Fibroblast of skin of right biceps (primary cell): ENCODE results near the gene TBC1D2B.
A peak's percentile ranks its signal among the peaks of the same experiment; 100 is the strongest.
"Not testable (repeated sequence)": the region's sequence is repeated elsewhere in the genome, so short reads cannot be mapped to it uniquely, and the experiment has no call there.

Experiments used
- DNase-seq: peaks from one replicate; pipeline ENCODE4 v3.0.0-alpha.2; 2013

Gene TBC1D2B

GRCh38 chr15:77985031-77985930 is 92.2 kb downstream of the TBC1D2B start:
- no peak for DNase-seq

DNA sequence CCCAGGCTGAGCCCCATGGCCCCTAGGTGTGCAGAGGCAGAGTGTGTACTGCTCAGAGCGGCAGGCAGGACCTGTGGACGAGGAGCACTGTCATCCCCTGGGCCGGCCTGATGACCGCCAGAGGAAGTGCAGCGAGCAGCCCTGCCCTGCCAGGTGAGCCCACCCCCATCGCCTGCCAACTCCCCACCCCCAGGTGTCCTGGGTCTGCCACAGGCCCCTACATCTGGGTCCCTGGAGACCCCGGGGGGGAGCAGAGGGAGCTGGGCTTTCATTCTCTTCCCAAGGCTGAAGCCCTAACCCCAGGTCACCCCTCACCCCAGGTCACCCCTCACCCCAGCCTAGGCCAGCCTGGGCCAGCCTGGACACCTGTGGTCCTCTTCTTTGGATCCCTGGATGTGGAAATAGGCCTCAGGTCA is 93.1 kb downstream of the TBC1D2B start:
- DNase-seq: no peak

DNA sequence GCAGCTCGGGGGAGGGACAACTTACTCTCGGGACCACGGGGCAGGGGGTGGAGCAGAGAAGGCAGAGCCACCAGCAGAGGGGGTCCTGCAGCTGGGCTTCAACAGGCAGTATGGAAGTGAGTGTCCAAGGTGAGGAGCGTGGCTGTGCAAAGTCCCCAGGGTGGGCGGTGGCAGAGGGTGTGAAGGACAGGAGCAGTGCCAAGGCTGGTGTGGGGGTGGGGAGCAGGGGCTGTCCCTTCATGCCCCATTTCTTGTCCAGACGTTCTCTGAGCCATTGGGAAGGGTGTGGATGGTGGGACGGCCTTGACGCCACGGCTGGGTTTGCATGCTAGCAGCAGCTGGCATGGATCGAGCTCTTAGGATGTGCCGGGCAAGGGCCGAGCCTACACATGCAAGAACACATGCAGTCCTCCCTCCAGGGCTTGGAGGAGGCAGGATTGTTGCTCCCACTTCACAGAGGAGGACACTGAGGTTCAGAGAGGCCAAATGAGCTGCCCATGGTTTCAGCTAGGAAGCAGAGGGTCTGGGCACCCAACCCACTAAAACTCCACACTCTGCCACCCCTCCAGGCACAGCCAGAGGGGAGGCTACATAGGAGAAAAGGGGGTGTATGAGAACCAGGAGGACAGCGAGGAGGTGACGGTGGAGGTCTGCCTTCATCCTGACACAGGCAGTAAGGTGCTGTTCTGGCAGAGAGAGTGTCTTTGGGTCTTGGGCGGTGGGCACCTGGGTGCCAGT is 93.6 kb downstream of the TBC1D2B start:
- DNase-seq: no peak

- DNase-seq: no peak
Observed at GRCh38 chr15:77983091-77983707, 94.3 kb downstream of the TBC1D2B start.

DNA sequence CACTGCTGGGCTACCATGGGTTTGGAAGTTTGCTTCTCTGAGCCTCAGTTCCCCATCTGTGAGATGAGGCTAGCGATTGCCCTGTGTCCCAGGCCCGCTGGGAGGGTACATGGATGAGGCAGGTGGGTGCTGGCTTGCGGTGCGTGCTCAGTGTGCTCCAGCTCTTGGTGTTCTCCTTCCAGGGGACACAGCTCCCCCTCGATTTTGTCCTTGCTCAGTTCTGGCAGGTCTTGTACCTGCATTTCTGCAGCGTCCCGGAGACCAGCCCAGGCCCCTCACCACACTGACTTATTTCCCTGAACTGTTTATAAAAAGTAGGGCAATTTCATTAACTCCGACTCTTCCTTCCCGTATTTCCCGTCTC is 95.4 kb downstream of the TBC1D2B start:
- DNase-seq: no peak

DNA sequence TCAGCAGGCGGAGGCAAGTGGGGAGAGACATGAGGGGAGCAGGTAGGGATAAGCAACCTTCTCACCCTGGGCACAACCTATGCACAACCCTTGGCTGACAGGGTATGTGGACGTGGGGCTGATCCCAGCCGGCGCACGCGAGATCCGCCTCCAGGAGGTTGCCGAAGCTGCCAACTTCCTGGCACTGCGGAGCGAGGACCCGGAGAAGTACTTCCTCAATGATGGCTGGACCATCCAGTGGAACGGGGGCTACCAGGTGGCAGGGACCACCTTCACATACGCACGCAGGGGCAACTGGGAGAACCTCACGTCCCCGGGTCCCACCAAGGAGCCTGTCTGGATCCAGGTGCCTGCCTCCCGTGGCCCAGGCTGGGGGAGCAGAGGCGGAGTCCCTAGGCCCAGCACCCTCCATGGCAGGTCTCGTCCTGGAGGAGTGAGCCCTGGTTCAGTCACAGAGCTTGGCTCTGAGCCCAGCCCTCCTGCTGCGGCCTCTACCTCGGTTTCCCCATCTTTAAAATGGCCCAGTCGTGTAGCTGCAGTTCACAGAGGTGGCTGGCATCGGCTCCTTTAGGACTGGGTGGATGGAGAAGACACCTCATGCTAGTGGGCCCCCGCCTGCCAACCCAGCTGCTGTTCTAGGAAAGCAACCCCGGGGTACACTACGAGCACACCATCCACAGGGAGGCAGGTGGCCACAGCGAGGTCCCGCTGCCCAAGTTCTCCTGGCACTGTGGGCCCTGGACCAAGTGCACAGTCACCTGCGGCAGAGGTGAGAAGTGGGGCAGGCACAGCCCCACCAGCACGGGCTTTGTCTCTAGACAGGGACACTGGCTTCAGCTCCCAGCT is 96.0 kb downstream of the TBC1D2B start:
- no peak for DNase-seq

- not testable (repeated sequence) for DNase-seq
Observed at GRCh38 chr15:77980674-77981073, 96.8 kb downstream of the TBC1D2B start.

- no peak for DNase-seq
Observed at GRCh38 chr15:77980098-77980497, 97.4 kb downstream of the TBC1D2B start.

DNA sequence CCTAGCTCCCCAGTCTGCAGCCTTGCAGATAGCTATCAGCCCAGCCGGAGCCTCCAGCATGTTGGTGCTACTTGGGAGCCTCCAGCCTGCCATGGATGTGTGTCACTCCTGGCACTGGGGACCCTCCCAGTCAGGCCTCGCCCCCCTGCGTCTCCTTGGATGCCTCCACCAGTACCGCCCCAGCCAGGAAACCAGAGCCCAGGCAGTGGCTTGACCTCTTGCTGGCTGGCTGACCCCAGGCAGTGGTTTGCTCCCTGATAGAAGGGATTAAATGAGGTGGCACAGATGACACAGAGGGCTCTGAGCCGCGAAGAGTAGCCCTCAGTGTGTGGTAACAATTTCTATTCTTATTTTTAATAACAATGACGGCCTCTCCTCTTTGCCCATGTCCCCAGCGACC is 98.4 kb downstream of the TBC1D2B start:
- DNase-seq: not testable (repeated sequence)

DNA sequence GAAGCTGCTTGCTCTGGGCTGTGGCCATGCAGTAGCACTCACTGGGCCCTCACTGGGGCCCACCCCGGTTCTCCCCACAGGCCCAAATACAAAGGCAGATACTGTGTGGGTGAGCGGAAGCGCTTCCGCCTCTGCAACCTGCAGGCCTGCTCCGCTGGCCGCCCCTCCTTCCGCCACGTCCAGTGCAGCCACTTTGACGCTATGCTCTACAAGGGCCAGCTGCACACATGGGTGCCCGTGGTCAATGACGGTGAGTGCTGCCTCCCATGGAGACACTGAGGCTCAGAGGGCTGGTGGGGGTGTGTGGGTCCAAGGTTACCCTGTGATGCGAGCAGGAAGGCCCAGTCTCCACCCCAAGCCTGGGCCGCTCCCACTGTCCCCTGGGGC is 98.8 kb downstream of the TBC1D2B start:
- not testable (repeated sequence) for DNase-seq

DNA sequence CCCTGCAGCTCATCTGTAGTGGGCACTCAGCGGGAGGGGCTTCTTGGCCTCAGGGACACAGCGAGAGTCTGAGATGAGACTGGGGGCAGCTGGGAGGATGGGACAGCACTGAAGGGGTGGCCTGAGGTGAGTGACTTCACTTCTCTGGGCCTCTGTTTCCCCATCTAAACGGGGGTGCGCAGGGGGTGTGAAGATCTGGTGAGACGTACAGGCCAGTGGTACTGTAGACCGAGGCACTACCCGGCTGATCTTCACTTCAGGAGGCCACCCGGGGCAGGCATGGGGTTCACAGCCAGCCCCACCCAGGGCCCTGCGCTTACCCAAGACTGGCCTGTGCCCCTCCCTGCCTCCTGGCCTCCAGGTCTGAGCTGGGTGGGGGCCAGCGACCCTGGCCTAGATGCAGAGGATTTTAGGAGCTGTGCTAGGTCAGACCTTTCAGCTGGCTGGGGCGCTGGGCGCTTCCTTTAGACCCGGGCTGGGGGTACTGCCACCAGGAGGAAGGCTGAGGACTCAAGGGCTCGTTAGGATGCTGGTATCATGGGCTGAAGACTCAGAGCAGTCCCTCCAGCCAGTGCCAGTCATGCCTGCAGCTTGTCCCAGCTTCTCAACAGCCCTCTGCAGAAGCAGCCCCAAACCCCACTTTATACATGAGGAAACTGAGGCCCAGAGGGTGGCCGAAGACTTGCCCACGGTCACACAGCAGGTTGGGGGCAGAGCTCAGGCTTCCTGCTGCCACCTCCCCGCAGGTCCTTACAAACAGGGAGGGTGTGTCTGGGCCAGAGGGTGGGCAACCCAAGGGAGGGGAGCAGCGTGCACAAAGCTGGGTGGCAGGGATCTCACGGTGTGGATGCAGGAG is 99.4 kb downstream of the TBC1D2B start:
- not testable (repeated sequence) for DNase-seq

DNA sequence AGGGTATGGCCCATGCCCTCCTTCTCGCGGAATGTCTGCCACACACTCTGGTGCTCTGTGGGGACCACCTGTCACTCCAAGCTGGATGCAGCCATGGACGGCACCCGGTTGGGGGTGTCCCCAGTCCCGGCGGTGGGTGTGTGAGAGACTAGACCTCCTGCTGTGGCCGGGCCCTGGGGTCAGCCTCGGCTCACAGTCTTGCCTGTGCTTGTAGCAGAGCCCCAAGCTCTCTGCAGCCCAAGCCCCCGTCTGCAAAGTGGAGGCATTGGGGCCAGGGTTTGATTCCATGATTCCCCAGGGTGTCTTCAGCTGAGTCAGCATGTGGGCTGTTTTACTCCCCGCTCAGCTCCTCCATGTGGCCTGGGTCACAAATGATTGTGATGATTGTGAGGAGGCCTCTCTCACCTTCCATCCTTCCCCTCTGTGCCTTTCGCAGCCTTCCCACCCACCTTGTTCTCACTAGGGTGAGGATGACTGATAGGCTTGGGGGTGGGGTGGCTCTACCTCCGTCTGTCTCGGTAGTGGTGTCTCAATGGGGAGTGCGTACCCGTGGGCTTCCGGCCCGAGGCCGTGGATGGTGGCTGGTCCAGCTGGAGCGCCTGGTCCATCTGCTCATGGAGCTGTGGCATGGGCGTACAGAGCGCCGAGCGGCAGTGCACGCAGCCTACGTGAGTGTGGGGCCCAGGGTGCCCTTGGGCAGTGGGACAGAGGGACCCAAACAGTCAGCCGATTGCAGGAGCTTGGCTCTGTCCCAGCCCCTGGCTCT is 100.6 kb downstream of the TBC1D2B start:
- not testable (repeated sequence) for DNase-seq

- not testable (repeated sequence) for DNase-seq
Observed at GRCh38 chr15:77976095-77976450, 101.4 kb downstream of the TBC1D2B start.

DNA sequence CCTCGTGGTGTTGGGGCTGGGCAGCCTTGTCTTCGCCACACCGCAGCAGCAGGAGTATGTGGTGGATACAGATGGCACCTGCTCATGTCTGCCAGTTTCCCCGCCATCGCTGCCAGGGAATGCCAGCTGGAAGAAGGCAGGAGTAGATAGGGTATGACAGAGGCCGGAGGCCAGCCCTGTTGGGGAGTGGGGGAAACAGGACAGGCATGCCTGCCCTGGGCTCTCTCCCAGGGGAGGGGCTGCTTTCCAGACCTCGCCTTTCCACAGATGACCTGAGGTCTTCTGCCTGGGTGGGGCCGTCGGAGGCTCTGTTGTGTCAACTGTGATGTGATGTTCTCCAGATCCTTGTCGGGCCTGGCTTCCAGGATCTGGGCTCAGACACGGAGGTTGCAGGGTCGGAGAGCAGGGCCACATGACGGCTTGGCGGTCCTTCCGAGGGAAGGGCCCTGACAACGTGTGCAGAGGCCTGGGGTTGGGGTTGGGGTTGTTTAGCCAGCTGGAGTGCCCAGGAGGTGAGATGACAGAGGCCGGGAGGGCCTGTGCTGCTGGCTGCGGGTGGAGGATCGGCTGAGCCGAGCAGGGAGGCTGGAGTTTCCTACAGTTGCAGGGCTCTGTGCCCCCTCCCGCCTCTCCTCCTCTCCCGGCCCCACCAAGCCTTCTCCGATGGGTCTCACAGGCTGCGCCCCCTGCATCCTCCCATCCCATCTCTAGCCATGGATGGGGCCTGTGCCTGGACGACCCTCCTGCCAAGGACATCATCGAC is 102.0 kb downstream of the TBC1D2B start:
- DNase-seq: no peak

DNA sequence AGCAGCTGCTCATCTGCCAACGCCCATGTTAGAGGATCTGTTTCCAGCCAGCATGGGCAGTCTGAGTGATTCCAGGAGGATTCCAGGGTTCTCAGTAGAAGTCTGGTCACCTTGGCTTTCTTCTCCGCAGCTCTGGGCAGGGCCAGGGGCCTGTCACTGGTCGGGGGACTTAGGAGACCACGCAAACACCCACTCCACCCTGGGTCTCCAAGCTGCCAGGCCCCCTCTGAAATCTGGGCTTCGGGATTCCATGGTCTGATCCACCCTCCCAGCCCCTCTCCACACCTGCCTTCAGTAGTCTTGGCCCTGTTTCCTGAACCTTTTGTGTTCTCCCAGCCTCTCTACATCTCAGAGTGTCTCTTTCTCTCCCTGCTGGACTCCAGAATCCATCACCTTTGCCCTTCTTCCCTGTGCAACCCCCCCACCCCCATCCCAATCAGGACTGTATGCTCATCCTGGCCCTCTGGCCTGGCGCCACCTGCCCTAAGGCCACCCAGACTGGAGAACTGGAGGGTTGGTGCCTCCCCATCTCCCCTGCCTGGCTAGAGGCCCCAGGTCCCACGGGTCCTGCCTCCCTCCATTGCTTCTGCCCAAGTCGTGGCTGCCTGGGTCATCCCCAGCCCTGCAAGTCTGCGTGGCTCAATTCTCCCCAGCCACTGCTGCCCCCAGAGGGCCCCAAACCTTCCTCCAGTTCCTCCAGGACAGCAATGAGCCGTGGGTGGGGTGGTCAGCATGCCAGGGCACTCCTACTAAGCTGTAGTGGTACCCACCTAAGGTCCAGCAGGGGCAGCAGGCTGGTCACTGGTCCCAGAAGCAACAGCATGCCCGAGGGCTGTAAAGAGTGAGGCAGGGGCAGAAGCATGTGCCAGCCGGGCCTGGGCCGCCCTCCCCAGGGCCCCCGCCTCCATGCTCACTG is 102.8 kb downstream of the TBC1D2B start:
- no peak for DNase-seq

DNA sequence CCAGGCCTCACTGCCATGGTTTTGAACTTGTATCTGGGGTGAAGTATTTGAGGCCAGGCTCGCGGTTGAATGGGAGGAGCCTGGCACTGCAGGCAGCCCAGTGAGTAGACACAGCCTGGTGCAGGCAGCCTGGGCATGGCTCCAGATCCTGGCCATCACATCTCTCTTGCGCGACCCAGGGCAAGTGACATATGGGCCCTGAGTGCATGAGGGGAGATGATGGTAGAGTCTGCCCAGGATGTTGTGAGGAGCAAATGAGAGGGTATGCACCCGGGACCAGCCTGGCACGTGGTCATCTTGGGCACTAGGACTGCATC is 103.5 kb downstream of the TBC1D2B start:
- peak; percentile 45 for DNase-seq

GRCh38 chr15:77973273-77974097 is 104.0 kb downstream of the TBC1D2B start:
- not testable (repeated sequence) for DNase-seq

DNA sequence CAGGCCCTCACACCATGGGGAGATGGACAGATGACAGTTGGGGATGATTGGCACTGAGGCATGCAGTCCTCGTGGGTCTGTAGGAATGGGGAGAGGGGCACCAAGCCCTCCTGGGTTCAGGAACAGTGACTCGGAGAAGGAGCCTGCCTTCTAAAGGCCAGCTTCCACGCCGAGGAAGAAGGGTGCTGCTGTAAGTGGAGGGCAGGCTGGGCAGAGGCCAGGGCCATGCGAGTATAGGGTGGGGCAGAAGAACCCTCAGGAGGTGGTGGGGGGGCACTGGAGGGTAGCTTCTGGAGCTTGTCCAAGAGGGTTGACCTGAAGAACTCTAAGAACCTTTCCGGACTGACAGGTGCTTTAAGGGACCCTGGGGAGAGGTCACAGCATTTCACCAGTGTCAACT is 104.8 kb downstream of the TBC1D2B start:
- not testable (repeated sequence) for DNase-seq
